ENCODE measurements around the gene CENPV.
"Not testable (repeated sequence)": the region's sequence is repeated elsewhere in the genome, so short reads cannot be mapped to it uniquely, and the experiment has no call there.

- not testable (repeated sequence) for TF ChIP-seq POLR2AphosphoS5 (IDR thresholded peaks at IDR 0.05); CTCF (IDR thresholded peaks at IDR 0.05 in 8 of 11, conservative IDR thresholded peaks at IDR 0.05 in 3 of 11)
These were observed 39.2 kb upstream of the CENPV start for GRCh38 chr17:16392491-16392890.
